MM.1S (cell line): ENCODE results near the gene HDAC1.
"Not testable (repeated sequence)": the region's sequence is repeated elsewhere in the genome, so short reads cannot be mapped to it uniquely, and the experiment has no call there.

ENCODE experiments used
- DNase-seq: peaks from one replicate; pipeline ENCODE4 v3.0.0-alpha.2; 2015
- H2AFZ ChIP-seq: fragments of 300-600 bp; sonication (generic); 2 replicates; pipeline ENCODE4 v1.6.0; 2016; ENCODE audit warnings: antibody characterized with exemption, low read length
- H3F3A ChIP-seq: fragments of 300-600 bp; sonication (generic); 2 replicates; pipeline ENCODE4 v1.6.1; 2016; ENCODE audit warnings: mild to moderate bottlenecking, antibody characterized with exemption, low read length, moderate library complexity, mixed read lengths; ENCODE audit not compliant: insufficient read depth
- H3K27ac ChIP-seq: fragments of 300-600 bp; sonication (generic); 2 replicates; pipeline ENCODE4 v1.5.1; 2016; ENCODE audit warnings: mild to moderate bottlenecking, low read length
- H3K27me3 ChIP-seq: fragments of 300-600 bp; sonication (generic); replicated peaks from 2 replicates; pipeline ENCODE4 v1.6.0; 2016; ENCODE audit warnings: low read length; ENCODE audit not compliant: insufficient read depth
- H3K36me3 ChIP-seq: fragments of 300-600 bp; sonication (generic); replicated peaks from 2 replicates; pipeline ENCODE4 v1.6.1; 2016; ENCODE audit warnings: mild to moderate bottlenecking, low read length, mixed read lengths; ENCODE audit not compliant: insufficient read depth
- H3K4me1 ChIP-seq: fragments of 300-600 bp; sonication (generic); 2 replicates; pipeline ENCODE4 v1.6.1; 2016; ENCODE audit warnings: low read length, mixed read lengths
- H3K4me2 ChIP-seq: fragments of 300-600 bp; sonication (generic); 2 replicates; pipeline ENCODE4 v1.6.0; 2016; ENCODE audit warnings: low read depth, low read length
- H3K4me3 ChIP-seq: fragments of 300-600 bp; sonication (generic); 2 replicates; pipeline ENCODE4 v1.5.1; 2016; ENCODE audit warnings: low read length, mixed read lengths
- H3K79me2 ChIP-seq: fragments of 300-600 bp; sonication (generic); 2 replicates; pipeline ENCODE4 v1.6.1; 2016; ENCODE audit warnings: mixed run types, low read length, mixed read lengths
- H3K9ac ChIP-seq: fragments of 300-600 bp; sonication (generic); 2 replicates; pipeline ENCODE4 v1.6.1; 2016; ENCODE audit warnings: low read length, mixed read lengths
- H3K9me2 ChIP-seq: fragments of 300-600 bp; sonication (generic); replicated peaks from 2 replicates; pipeline ENCODE4 v1.6.1; 2016; ENCODE audit warnings: mild to moderate bottlenecking, low read length, mixed read lengths; ENCODE audit not compliant: insufficient read depth
- H3K9me3 ChIP-seq: fragments of 300-600 bp; sonication (generic); replicated peaks from 2 replicates; pipeline ENCODE4 v1.6.1; 2016; ENCODE audit warnings: mild to moderate bottlenecking, low read length, mixed read lengths; ENCODE audit not compliant: insufficient read depth
- H4K20me1 ChIP-seq: fragments of 300-600 bp; sonication (generic); 2 replicates; pipeline ENCODE4 v1.6.1; 2016; ENCODE audit warnings: mild to moderate bottlenecking, low read length, moderate library complexity, mixed read lengths; ENCODE audit not compliant: insufficient read depth
- CTCF ChIP-seq: fragments of 300-600 bp; sonication (generic); IDR thresholded peaks from 2 replicates; pipeline ENCODE4 v1.5.1; 2016; ENCODE audit warnings: antibody characterized with exemption, low read length, mixed read lengths
- EZH2 ChIP-seq: fragments of 300-600 bp; sonication (generic); optimal IDR thresholded peaks from 2 replicates; pipeline ENCODE3; 2017; ENCODE audit warnings: low read depth, mild to moderate bottlenecking, antibody characterized with exemption, low read length, mixed read lengths
- EZH2phosphoT487 ChIP-seq: fragments of 300-600 bp; sonication (generic); IDR thresholded peaks from 2 replicates; pipeline ENCODE4 v1.6.1; 2018; ENCODE audit warnings: antibody characterized with exemption, low read length

HDAC1 gene

GRCh38 chr1:32289256-32289655, 2.6 kb upstream of the HDAC1 start:
- Histone ChIP-seq H3K4me2 (no peak overlapping the region), H3K36me3 (no peaks in the 10 kb centered on the region), H3K79me2 (peaks cover 24% of the 10 kb centered on the region), H3K9me2 (no peaks in the 10 kb centered on the region), H4K20me1 (no peaks in the 10 kb centered on the region), H3K9me3 (no peaks in the 10 kb centered on the region), H3K27me3 (no peaks in the 10 kb centered on the region), H2AFZ (no peak overlapping the region), H3K4me3 (no peak overlapping the region), H3F3A (no peaks in the 10 kb centered on the region), H3K4me1 (no peaks in the 10 kb centered on the region; the same call in 1 of the 2 replicates), H3K27ac (no peak overlapping the region), H3K9ac (no peak overlapping the region)
- TF ChIP-seq CTCF: no peak
- TF ChIP-seq EZH2phosphoT487: no peak
- no peak for TF ChIP-seq EZH2
- no peak for DNase-seq

- no peak for TF ChIP-seq EZH2phosphoT487
- no peak for TF ChIP-seq EZH2
- TF ChIP-seq CTCF: no peak
- Histone ChIP-seq H3K9ac (peak overlapping the region; percentile 67), H3K79me2 (peaks cover 43% of the 10 kb centered on the region), H3K9me3 (no peaks in the 10 kb centered on the region), H4K20me1 (no peaks in the 10 kb centered on the region), H3K4me1 (no peaks in the 10 kb centered on the region; the same call in 1 of the 2 replicates), H3K36me3 (no peaks in the 10 kb centered on the region), H3K27ac (peak overlapping the region; percentile 63), H3K4me2 (peak overlapping the region; percentile 61), H3K27me3 (no peaks in the 10 kb centered on the region), H2AFZ (peak overlapping the region; percentile 61), H3K4me3 (peak overlapping the region; percentile 59), H3F3A (no peaks in the 10 kb centered on the region), H3K9me2 (no peaks in the 10 kb centered on the region)
- DNase-seq: no peak
Observed at GRCh38 chr1:32291145-32291707, 657 bp upstream of the HDAC1 start.

GRCh38 chr1:32298211-32298610, 6.3 kb downstream of the HDAC1 start:
- H3K27me3 ChIP-seq, H3K36me3 ChIP-seq, H3K9ac ChIP-seq, H4K20me1 ChIP-seq, H3K9me3 ChIP-seq, DNase-seq, H3K4me1 ChIP-seq, H3K4me3 ChIP-seq, H2AFZ ChIP-seq, H3K27ac ChIP-seq, H3K4me2 ChIP-seq, H3K9me2 ChIP-seq, H3F3A ChIP-seq: not testable (repeated sequence)
- H3K79me2 ChIP-seq: peaks cover 90% of the 10 kb centered on the region

- H4K20me1 ChIP-seq: no peaks in the 10 kb centered on the region
- H3K36me3 ChIP-seq: peaks cover 15% of the 10 kb centered on the region; the same call in 1 of the 2 replicates
- no peak overlapping the region for H3K4me2 ChIP-seq
- no peaks in the 10 kb centered on the region for H3F3A ChIP-seq
- H3K4me3 ChIP-seq: no peak overlapping the region
- TF ChIP-seq EZH2 (no peak), EZH2phosphoT487 (no peak), CTCF (no peak)
- no peak overlapping the region for H3K27ac ChIP-seq
- peaks cover 90% of the 10 kb centered on the region for H3K79me2 ChIP-seq
- H3K4me1 ChIP-seq: no peaks in the 10 kb centered on the region
- DNase-seq: no peak
- H3K9me2 ChIP-seq: no peaks in the 10 kb centered on the region
- H3K9me3 ChIP-seq: no peaks in the 10 kb centered on the region
- H3K27me3 ChIP-seq: no peaks in the 10 kb centered on the region
- H2AFZ ChIP-seq: no peak overlapping the region
- no peak overlapping the region for H3K9ac ChIP-seq
Observed at GRCh38 chr1:32299327-32299726, 7.4 kb downstream of the HDAC1 start.
